Activated T-helper 1 cell treated with anti-CD3 and anti-CD28 coated beads, Interleukin-12 subunit alpha, Interleukin-12 subunit beta, Interleukin-2, Interleukin-4 antibody, amounts not matched to agents 30 ng/mL and 10 ng/mL and 1 ng/mL, durations not matched to agents 14 hours and 24 hours and 36 hours (primary cell): ENCODE measurements around the gene CEP63. TPM values are rescaled to one million over a fixed set of nuclear protein-coding genes. Genes with fewer than 3 reads are reported as not detected.

Experiments used
- DNase-seq: peaks from one replicate; pipeline ENCODE4 v3.0.0; 2021; ENCODE audit warnings: low spot score
- H3K27ac Mint-ChIP-seq: one replicate; pipeline ENCODE4 v1.8.0; 2021; ENCODE audit warnings: mild to moderate bottlenecking, mixed read lengths
- H3K27me3 Mint-ChIP-seq: one replicate; pipeline ENCODE4 v1.8.0; 2022; ENCODE audit warnings: mild to moderate bottlenecking, moderate library complexity, mixed read lengths; ENCODE audit not compliant: insufficient read depth
- H3K36me3 Mint-ChIP-seq: one replicate; pipeline ENCODE4 v1.8.0; 2021; ENCODE audit warnings: low read depth, mixed read lengths
- H3K4me1 Mint-ChIP-seq: one replicate; pipeline ENCODE4 v1.8.0; 2021; ENCODE audit warnings: low read depth, mixed read lengths
- H3K4me3 Mint-ChIP-seq: one replicate; pipeline ENCODE4 v1.8.0; 2021; ENCODE audit warnings: mild to moderate bottlenecking, moderate library complexity, mixed read lengths
- H3K9me3 Mint-ChIP-seq: one replicate; pipeline ENCODE4 v1.8.0; 2021; ENCODE audit warnings: mixed read lengths
- intact Hi-C: fragments of 100-400 bp; cut with micrococcal nuclease; formaldehyde crosslinking; loops from one replicate; pipeline ENCODE4 v1.15.1; 2024
- total RNA-seq: library from RNA; stranded (reverse); gene quantifications from 2 replicates; pipeline ENCODE4 v1.2.3, GENCODE V29; 2022

CEP63 gene
- total RNA-seq, 1 donor from 2014 or later, result 20.0 TPM

DNA sequence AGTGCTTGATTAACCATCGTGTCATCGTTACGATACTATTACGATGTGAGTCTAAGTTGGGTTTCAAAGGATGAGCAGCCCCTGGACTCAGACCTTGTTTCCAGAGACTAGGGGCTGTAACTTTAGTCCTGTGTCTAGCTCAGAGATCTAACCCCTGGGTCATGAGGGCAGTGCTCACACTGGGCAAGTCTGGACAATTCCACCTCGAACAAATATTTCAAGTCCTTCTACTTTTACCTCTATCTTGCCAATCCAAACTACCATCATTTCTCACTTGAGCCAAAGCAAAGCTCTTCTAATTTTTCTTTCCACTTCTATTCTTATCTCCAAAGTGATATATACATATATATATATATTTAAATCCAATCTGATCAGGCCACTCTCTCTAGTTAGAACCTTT lies 10.9 kb upstream of the CEP63 start:
- peaks cover 14% of the 10 kb centered on the region for H3K36me3 Mint-ChIP-seq

DNA sequence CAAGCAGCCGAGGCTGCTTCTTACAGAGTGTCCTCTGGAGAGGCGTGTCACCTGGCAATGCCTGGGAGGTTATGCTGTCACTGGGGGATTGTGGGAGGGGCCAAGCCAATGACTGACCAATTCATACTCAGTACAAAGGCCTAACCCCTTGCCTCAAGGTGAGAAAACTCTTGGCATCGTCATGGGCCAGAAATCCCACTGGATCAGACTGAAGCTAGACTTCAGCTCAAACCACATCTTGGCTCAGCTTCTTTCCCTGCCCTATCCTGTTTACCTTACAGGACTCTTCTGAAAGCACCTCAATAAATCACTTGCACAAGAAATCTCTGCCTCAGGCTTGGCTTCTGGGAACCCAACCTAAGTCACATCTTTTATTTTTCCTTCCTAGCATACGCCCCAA lies 9.6 kb upstream of the CEP63 start:
- H3K36me3 Mint-ChIP-seq, result peaks cover 19% of the 10 kb centered on the region
- no peaks in the 10 kb centered on the region for H3K4me1 Mint-ChIP-seq
- intact Hi-C loops, result loop anchor here (10.0 kb wide), 1 partner anchor 542 kb away; no protein-coding TSS in a partner anchor
- H3K27me3 Mint-ChIP-seq, result no peaks in the 10 kb centered on the region
- H3K9me3 Mint-ChIP-seq, result no peaks in the 10 kb centered on the region
- no peak for DNase-seq
- no peak overlapping the region for H3K4me3 Mint-ChIP-seq
- H3K27ac Mint-ChIP-seq, result no peak overlapping the region

More for the DNA sequence above, 10.9 kb upstream of the CEP63 start:
- intact Hi-C loops, result loop anchor here (1.0 to 10.0 kb wide), 6 partner anchors 16 to 540 kb away; no protein-coding TSS in a partner anchor
- no peaks in the 10 kb centered on the region for H3K27me3 Mint-ChIP-seq
- no peak overlapping the region for H3K27ac Mint-ChIP-seq
- no peak overlapping the region for H3K4me3 Mint-ChIP-seq
- no peak for DNase-seq
- no peaks in the 10 kb centered on the region for H3K4me1 Mint-ChIP-seq
- H3K9me3 Mint-ChIP-seq, result no peaks in the 10 kb centered on the region

DNA sequence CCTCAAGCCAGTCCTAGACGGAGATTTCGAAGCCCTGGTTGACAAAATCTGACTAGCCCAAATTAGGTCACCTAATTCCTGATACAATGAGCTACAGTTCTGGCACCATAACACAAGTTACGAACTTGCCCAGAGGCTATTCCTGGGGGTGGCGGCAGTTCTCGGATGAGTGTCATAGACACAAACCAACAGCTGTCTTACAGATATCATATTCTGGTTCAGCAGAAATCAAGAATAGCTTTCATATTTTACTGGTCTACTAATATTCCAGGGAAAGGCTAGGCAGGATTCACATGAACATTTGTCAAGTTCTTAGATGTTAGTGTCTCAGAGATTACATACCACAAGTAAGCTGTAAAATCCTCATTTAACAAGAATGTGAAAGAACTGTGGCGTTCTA lies 8.9 kb upstream of the CEP63 start:
- Mint-ChIP-seq H3K27ac (no peak overlapping the region), H3K9me3 (no peaks in the 10 kb centered on the region), H3K4me3 (no peak overlapping the region), H3K4me1 (no peaks in the 10 kb centered on the region), H3K36me3 (peaks cover 22% of the 10 kb centered on the region), H3K27me3 (no peaks in the 10 kb centered on the region)
- intact Hi-C loops, result loop anchor here (10.0 kb wide), 1 partner anchor 542 kb away; no protein-coding TSS in a partner anchor
- no peak for DNase-seq

DNA sequence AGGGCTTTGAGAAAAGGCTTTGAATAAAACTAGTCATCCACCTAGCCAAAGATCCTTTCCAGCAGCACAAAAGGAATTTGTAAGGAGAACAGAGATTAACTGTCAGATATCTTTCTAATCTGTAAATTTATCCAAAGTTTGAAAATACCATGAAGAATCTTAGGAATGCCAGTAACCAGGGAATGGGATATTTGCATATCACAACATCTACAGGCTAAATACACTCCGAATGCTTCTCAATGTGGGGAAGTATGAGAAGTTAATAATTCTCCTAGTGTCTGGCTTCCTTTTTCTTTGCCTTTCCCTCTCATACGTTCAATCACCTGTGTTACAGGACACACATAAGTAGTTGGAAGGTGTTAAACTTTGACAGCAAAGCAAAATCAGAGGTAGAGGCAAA lies 7.9 kb upstream of the CEP63 start:
- Mint-ChIP-seq H3K4me3 (no peak overlapping the region), H3K27ac (no peak overlapping the region), H3K9me3 (no peaks in the 10 kb centered on the region), H3K36me3 (peaks cover 27% of the 10 kb centered on the region), H3K4me1 (peaks cover 5% of the 10 kb centered on the region), H3K27me3 (no peaks in the 10 kb centered on the region)
- intact Hi-C loops, result loop anchor here (10.0 kb wide), 1 partner anchor 543 kb away; no protein-coding TSS in a partner anchor
- DNase-seq, result no peak

DNA sequence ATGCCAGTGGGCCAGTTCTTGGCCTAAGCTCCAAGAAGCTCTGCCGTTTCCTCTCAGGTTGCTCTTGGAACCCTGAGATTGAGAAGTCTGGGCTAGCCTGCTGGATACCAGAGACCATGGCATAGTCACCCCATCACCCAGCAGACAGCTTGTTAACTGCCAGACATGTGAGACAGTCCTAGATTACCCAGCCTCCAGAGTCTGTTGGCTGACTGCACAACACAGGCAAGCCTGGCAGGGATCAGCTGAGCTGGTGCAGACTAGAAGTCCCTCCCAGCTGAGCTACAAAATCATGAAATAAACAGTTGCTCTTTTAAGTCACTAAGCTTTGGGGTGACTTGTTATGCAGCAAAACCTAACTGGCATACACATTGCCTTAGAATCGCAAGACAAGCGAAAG lies 5.3 kb upstream of the CEP63 start:
- H3K9me3 Mint-ChIP-seq, result no peaks in the 10 kb centered on the region

DNA sequence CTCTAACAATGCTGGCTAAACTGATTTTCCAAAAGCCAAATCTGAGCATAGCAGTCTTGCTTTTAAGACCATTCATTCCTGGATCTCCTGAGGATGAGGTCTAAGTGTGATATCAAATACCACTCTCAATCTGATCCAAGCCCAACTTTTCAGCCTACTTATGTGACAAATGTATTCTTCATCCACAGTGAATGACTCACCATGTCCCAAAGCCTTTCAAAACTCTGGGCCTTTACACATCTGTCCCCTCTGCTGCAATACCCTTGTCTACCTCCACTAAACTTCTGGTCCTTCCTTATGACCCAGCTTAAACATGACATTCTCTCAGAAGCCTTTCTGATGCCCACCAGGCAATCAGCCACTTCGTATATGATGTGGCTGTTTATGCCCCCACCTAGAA lies 4.7 kb upstream of the CEP63 start:
- Mint-ChIP-seq H3K27ac (no peak overlapping the region), H3K27me3 (peaks cover 1% of the 10 kb centered on the region), H3K36me3 (peaks cover 36% of the 10 kb centered on the region), H3K4me1 (peaks cover 29% of the 10 kb centered on the region), H3K4me3 (no peak overlapping the region), H3K9me3 (no peaks in the 10 kb centered on the region)
- intact Hi-C loops, result loop anchor here (10.0 kb wide), 1 partner anchor 1036 kb away; no protein-coding TSS in a partner anchor
- no peak for DNase-seq

More for the DNA sequence above, 5.3 kb upstream of the CEP63 start:
- H3K27ac Mint-ChIP-seq, result no peak overlapping the region
- peaks cover 27% of the 10 kb centered on the region for H3K4me1 Mint-ChIP-seq
- H3K36me3 Mint-ChIP-seq, result peaks cover 36% of the 10 kb centered on the region
- no peak for DNase-seq
- intact Hi-C loops, result loop anchor here (10.0 kb wide), 1 partner anchor 1036 kb away; no protein-coding TSS in a partner anchor
- H3K27me3 Mint-ChIP-seq, result peaks cover 1% of the 10 kb centered on the region
- H3K4me3 Mint-ChIP-seq, result no peak overlapping the region

DNA sequence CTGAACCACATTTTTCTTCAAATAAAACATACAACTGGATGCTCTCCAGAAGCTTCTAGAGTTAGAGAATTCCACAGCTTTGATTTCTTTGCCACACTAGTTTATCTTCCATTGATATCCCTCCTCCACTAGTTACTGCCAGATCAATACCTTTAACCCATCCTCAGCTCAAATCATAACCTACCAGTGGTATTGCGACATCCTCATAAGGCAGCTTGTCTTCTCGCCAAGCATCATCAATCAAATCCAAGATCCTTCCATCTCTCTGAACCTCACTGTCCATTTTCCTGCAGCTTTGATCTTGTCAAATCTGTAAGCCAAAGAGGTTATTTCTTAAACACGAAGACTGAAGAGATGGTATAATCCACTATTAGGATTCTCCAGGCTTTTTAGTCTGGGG lies 3.2 kb upstream of the CEP63 start:
- intact Hi-C loops, result loop anchor here (10.0 kb wide), 1 partner anchor 1038 kb away; no protein-coding TSS in a partner anchor

DNA sequence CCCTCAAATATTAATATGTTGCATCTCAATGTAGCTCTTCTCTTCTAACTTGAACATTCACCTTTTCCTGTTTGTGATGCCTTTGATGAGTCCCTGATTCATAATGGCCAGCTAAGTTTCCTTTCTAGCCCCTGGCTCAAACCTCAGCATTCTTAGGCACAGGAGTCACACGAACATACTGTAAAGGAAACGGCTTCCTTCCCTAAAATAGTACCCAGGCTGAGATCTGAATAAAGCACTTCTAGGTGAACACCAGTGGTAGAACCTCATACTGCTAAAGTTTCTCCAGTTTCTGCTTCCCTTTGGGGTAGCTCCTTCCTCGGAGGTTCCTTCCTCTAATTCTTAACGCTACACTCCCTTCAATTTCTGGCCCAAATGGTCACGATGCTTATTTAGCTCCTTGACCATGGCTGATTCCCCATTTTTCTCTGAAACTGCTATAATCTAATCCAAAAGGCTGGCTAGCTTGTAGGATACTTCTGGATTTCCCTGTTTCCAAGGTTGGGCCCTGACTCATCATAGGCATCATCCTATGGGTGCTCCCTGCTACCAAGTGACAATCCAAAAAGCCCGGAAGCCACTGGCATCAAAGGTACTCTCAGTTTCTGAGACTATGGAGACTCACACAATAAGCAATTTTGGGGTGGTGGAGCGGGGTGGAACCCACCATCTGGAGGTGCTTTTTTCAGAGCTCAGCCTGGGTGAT lies 2.5 kb upstream of the CEP63 start:
- Mint-ChIP-seq H3K9me3 (no peaks in the 10 kb centered on the region), H3K4me1 (peaks cover 47% of the 10 kb centered on the region), H3K4me3 (peak overlapping the region; percentile 58), H3K36me3 (peaks cover 23% of the 10 kb centered on the region), H3K27me3 (peaks cover 1% of the 10 kb centered on the region), H3K27ac (no peak overlapping the region)
- intact Hi-C loops, result loop anchor here (10.0 kb wide), 1 partner anchor 1039 kb away; no protein-coding TSS in a partner anchor
- no peak for DNase-seq

More for the DNA sequence above, 3.2 kb upstream of the CEP63 start:
- peaks cover 40% of the 10 kb centered on the region for H3K4me1 Mint-ChIP-seq
- DNase-seq, result no peak
- no peak overlapping the region for H3K27ac Mint-ChIP-seq
- H3K9me3 Mint-ChIP-seq, result no peaks in the 10 kb centered on the region
- no peak overlapping the region for H3K4me3 Mint-ChIP-seq
- peaks cover 1% of the 10 kb centered on the region for H3K27me3 Mint-ChIP-seq
- H3K36me3 Mint-ChIP-seq, result peaks cover 29% of the 10 kb centered on the region

DNA sequence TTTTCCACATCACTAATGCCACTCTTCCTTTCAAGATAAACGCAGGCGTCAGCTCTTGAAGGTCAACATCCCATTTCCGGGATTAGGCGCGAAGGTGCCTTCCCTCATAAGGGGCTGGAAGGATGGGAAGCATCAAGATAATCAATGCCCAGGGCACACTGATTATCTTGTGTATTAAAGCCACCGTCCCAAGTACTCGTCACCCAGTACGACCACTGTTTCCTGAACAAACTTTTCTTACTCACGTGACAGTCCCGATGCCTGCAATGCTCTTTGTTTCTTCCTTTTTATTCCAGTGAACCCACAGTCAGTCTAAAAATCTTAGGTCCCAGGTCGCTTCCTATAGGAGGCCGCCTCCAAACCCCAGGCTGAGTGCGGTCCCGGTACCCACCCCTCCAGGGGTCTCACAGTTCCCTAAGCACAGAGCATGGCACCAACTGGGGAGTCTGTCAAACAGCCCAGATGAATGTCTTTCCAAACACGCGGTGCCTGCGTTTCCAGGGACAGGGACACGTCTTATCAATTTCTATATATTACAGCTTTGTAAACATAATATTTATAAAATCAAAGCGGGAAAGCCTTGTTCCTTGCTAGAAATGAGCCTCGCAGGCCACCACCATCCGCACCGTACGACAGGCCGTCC lies 661 bp upstream of the CEP63 start:
- peaks cover 47% of the 10 kb centered on the region for H3K4me1 Mint-ChIP-seq
- peak overlapping the region; percentile 92 for H3K4me3 Mint-ChIP-seq
- DNase-seq, result no peak
- H3K36me3 Mint-ChIP-seq, result peaks cover 22% of the 10 kb centered on the region
- intact Hi-C loops, result loop anchor here (1.0 to 10.0 kb wide), 4 partner anchors 317 to 1707 kb away; partner anchors contain the start of gene TOPBP1
- peaks cover 3% of the 10 kb centered on the region for H3K27me3 Mint-ChIP-seq
- no peaks in the 10 kb centered on the region for H3K9me3 Mint-ChIP-seq
- peak overlapping the region; percentile 100 for H3K27ac Mint-ChIP-seq

DNA sequence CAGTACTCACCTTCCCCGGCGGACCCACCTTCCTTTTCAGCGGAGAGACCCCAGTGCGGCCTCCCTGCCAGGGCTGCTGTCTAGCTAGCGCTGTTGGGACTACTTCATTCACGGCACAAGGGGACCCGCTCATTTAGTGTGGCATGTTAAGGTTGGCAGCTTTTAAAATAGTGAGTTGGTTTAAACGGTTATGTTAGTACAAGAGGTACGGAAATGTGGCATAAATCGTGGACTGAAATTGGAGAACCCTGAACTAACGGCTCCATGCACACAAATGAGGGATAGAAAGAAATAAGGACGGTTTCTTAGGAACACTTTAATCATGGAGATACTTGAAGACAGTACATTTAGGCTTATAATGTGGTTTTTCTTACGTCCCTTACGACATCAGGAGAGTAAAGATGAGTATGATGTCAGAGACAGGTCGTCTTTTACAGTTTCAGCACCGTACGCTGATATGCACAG lies 752 bp downstream of the CEP63 start:
- no peak for DNase-seq
- Mint-ChIP-seq H3K9me3 (no peaks in the 10 kb centered on the region), H3K27ac (peak overlapping the region; percentile 100), H3K27me3 (peaks cover 3% of the 10 kb centered on the region), H3K36me3 (peaks cover 17% of the 10 kb centered on the region), H3K4me1 (peaks cover 47% of the 10 kb centered on the region), H3K4me3 (peak overlapping the region; percentile 92)
- intact Hi-C loops, result loop anchor here (1.0 to 10.0 kb wide), 9 partner anchors 192 to 1764 kb away; partner anchors contain the start of genes NPHP3, PCCB, RYK and SRPRB

DNA sequence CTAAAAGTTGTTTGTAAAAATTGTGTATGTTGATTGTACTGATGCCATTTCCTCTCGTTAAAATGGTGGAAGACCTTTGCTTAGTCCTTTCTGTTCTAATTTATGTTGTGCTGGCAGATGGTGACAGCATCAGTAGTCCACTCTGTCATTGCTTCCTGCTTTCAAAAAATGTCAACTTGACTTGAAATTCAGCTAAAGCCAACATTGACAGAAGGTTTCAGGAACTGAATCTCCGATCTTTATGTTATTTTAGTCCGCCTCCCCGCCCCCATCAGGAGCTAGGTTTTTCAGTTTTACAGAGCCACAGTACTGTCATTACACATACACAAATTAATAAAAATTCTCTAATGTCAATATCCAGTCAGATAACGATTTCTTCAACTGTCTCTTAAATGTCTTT lies 1.5 kb downstream of the CEP63 start:
- Mint-ChIP-seq H3K4me3 (peak overlapping the region; percentile 92), H3K27me3 (peaks cover 3% of the 10 kb centered on the region), H3K4me1 (peaks cover 47% of the 10 kb centered on the region), H3K9me3 (no peaks in the 10 kb centered on the region), H3K36me3 (peaks cover 13% of the 10 kb centered on the region), H3K27ac (peak overlapping the region; percentile 82)
- DNase-seq, result no peak
- intact Hi-C loops, result loop anchor here (2.0 to 10.0 kb wide), 6 partner anchors 237 to 1765 kb away; partner anchors contain the start of genes NPHP3, RYK and SRPRB

DNA sequence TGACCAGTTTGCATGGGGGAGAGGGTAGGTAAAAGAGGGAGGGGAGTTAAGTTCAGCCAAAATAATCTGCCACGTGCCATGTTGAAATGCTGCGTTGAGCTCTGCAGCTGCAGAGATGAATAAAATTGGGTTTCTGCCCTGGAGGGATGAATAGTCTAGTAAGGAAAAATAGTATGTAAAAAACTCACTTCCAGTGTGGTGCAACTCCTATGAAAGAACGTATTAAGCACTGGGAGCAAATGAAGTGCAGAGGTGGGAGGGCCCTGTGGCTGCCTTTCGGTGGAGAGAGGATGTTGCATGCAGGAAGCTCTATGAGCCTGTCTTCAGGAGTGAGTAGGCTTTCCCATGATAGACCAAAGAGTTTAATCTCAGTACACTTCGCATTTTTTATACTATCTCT lies 8.6 kb downstream of the CEP63 start:
- Mint-ChIP-seq H3K36me3 (peaks cover 30% of the 10 kb centered on the region), H3K27me3 (no peaks in the 10 kb centered on the region), H3K4me3 (no peak overlapping the region), H3K27ac (no peak overlapping the region), H3K9me3 (peaks cover 3% of the 10 kb centered on the region), H3K4me1 (peaks cover 28% of the 10 kb centered on the region)
- intact Hi-C loops, result no loop called here
- no peak for DNase-seq

DNA sequence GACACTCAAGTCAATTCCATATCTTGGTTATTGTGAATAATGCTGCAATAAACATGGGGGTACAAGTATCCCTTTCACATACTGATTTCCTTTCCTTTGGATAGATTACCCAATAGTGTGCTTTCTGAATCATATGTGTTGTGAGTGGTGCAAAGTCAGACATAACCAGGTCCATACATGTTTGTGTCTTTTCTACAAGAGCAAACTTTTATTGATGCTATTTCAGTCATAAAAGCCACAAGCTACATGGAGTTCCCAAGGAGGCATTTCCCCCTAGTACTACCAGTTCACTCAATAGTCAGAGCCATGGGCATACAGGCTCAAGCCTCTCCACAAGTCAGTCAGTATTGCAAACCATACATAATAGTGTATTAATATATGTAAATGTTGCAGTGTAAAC lies 10.1 kb downstream of the CEP63 start:
- Mint-ChIP-seq H3K36me3 (peaks cover 36% of the 10 kb centered on the region), H3K4me3 (no peak overlapping the region), H3K9me3 (peaks cover 7% of the 10 kb centered on the region), H3K27me3 (no peaks in the 10 kb centered on the region), H3K4me1 (peaks cover 28% of the 10 kb centered on the region), H3K27ac (no peak overlapping the region)
- no peak for DNase-seq
- intact Hi-C loops, result no loop called here
